ENCODE measurements around the gene UBE2G2. TPM values are rescaled to one million over a fixed set of nuclear protein-coding genes. Genes with fewer than 3 reads are reported as not detected.

Gene UBE2G2
- polyA plus RNA-seq (2013, experiment 1 of 2), result 73.0 TPM
- 72.2 TPM for polyA plus RNA-seq (2013, experiment 2 of 2)

GRCh38 chr21:44801468-44802395 lies at the start of gene UBE2G2:
UBE2G2 (minus strand) TSS chr21:44801820; CDS start chr21:44801748, 72 bp downstream.
- no peak within 1 kb of the TSS for H2BK120ac ChIP-seq (ENCODE audit: low read depth, low read length)
- peak within 1 kb of the TSS; percentile 61 for H2BK5ac ChIP-seq (ENCODE audit: low read length)
- peaks cover 4% of the 10 kb centered on the region for H3K4me1 ChIP-seq (ENCODE audit: control insufficient read depth, low read depth, low read length)
- no CpG with 5 or more reads among the region's 97 CpGs for WGBS (ENCODE audit: extremely low coverage, insufficient coverage, low lambda C conversion rate)
- H3K27me3 ChIP-seq (ENCODE audit: insufficient read depth, low read length, poor library complexity), result no peaks in the 10 kb centered on the region
- peak within 1 kb of the TSS; percentile 71 for H3K18ac ChIP-seq (ENCODE audit: low read length)
- peak within 1 kb of the TSS; percentile 63 for H3K4me2 ChIP-seq (ENCODE audit: low read length)
- H3K36me3 ChIP-seq (ENCODE audit: control insufficient read depth, insufficient read depth, low read length), result no peaks in the 10 kb centered on the region
- peak within 1 kb of the TSS; percentile 66 for H3K4ac ChIP-seq (ENCODE audit: low read depth, low read length)
- peak within 1 kb of the TSS; percentile 64 for H3K27ac ChIP-seq (ENCODE audit: low read depth, low read length)
- no peak within 1 kb of the TSS for H3K23ac ChIP-seq (ENCODE audit: low read length)
- no peak within 1 kb of the TSS for H2AK5ac ChIP-seq (ENCODE audit: low read length)
- H3K9ac ChIP-seq (ENCODE audit: low read length), result peak within 1 kb of the TSS; percentile 93
- peak within 1 kb of the TSS; percentile 86 for H3K4me3 ChIP-seq (ENCODE audit: low read length)
- peak within 1 kb of the TSS; percentile 96 for H3K56ac ChIP-seq (ENCODE audit: low read length)
- peak; percentile 85 for DNase-seq
- no peak within 1 kb of the TSS for H2BK15ac ChIP-seq (replicated peaks; ENCODE audit: low read depth)
- H3K79me1 ChIP-seq (ENCODE audit: low read length), result peaks cover 15% of the 10 kb centered on the region
- H4K8ac ChIP-seq (ENCODE audit: low read depth, low read length), result peak within 1 kb of the TSS; percentile 83
- H4K5ac ChIP-seq (ENCODE audit: low read length), result no peak within 1 kb of the TSS
- peaks cover 41% of the 10 kb centered on the region for H3K79me2 ChIP-seq (ENCODE audit: control insufficient read depth, insufficient read depth, low read length)

GRCh38 chr21:44850905-44851657 lies 49.5 kb upstream of the UBE2G2 start:
- Histone ChIP-seq H2AK5ac (ENCODE audit: low read length) (no peak overlapping the region), H3K79me2 (ENCODE audit: control insufficient read depth, insufficient read depth, low read length) (peaks cover 5% of the 10 kb centered on the region), H3K79me1 (ENCODE audit: low read length) (peaks cover 10% of the 10 kb centered on the region), H2BK15ac (replicated peaks; ENCODE audit: low read depth) (no peak overlapping the region), H3K27me3 (ENCODE audit: insufficient read depth, low read length, poor library complexity) (no peaks in the 10 kb centered on the region), H4K5ac (ENCODE audit: low read length) (no peak overlapping the region), H3K36me3 (ENCODE audit: control insufficient read depth, insufficient read depth, low read length) (peaks cover 21% of the 10 kb centered on the region), H4K8ac (ENCODE audit: low read depth, low read length) (no peak overlapping the region), H2BK5ac (ENCODE audit: low read length) (no peak overlapping the region), H3K56ac (ENCODE audit: low read length) (no peak overlapping the region), H3K4me3 (ENCODE audit: low read length) (no peak overlapping the region), H3K23ac (ENCODE audit: low read length) (no peak overlapping the region), H3K4ac (ENCODE audit: low read depth, low read length) (no peak overlapping the region), H3K27ac (ENCODE audit: low read depth, low read length) (no peak overlapping the region), H2BK120ac (ENCODE audit: low read depth, low read length) (no peak overlapping the region), H3K18ac (ENCODE audit: low read length) (no peak overlapping the region), H3K9ac (ENCODE audit: low read length) (no peak overlapping the region), H3K4me2 (ENCODE audit: low read length) (no peak overlapping the region), H3K4me1 (ENCODE audit: control insufficient read depth, low read depth, low read length) (no peaks in the 10 kb centered on the region)
- WGBS (ENCODE audit: extremely low coverage, insufficient coverage, low lambda C conversion rate), result no CpG with 5 or more reads among the region's 26 CpGs
- no peak for DNase-seq

GRCh38 chr21:44850208-44850800 lies 48.7 kb upstream of the UBE2G2 start:
- no peaks in the 10 kb centered on the region for H3K4me1 ChIP-seq (ENCODE audit: control insufficient read depth, low read depth, low read length)
- H3K79me1 ChIP-seq (ENCODE audit: low read length), result peaks cover 9% of the 10 kb centered on the region
- H3K4me2 ChIP-seq (ENCODE audit: low read length), result no peak overlapping the region
- H3K18ac ChIP-seq (ENCODE audit: low read length), result no peak overlapping the region
- no peaks in the 10 kb centered on the region for H3K27me3 ChIP-seq (ENCODE audit: insufficient read depth, low read length, poor library complexity)
- H3K4me3 ChIP-seq (ENCODE audit: low read length), result no peak overlapping the region
- H4K5ac ChIP-seq (ENCODE audit: low read length), result no peak overlapping the region
- H3K4ac ChIP-seq (ENCODE audit: low read depth, low read length), result no peak overlapping the region
- H3K23ac ChIP-seq (ENCODE audit: low read length), result no peak overlapping the region
- H2BK5ac ChIP-seq (ENCODE audit: low read length), result no peak overlapping the region
- WGBS (ENCODE audit: extremely low coverage, insufficient coverage, low lambda C conversion rate), result no CpG with 5 or more reads among the region's 20 CpGs
- no peak overlapping the region for H4K8ac ChIP-seq (ENCODE audit: low read depth, low read length)
- H3K56ac ChIP-seq (ENCODE audit: low read length), result no peak overlapping the region
- H3K36me3 ChIP-seq (ENCODE audit: control insufficient read depth, insufficient read depth, low read length), result peaks cover 14% of the 10 kb centered on the region
- DNase-seq, result no peak
- H3K9ac ChIP-seq (ENCODE audit: low read length), result no peak overlapping the region
- H3K27ac ChIP-seq (ENCODE audit: low read depth, low read length), result no peak overlapping the region
- H2BK120ac ChIP-seq (ENCODE audit: low read depth, low read length), result no peak overlapping the region
- no peak overlapping the region for H2AK5ac ChIP-seq (ENCODE audit: low read length)
- H3K79me2 ChIP-seq (ENCODE audit: control insufficient read depth, insufficient read depth, low read length), result peaks cover 5% of the 10 kb centered on the region
- H2BK15ac ChIP-seq (replicated peaks; ENCODE audit: low read depth), result no peak overlapping the region

GRCh38 chr21:44849616-44850130 lies 48.1 kb upstream of the UBE2G2 start:
- Histone ChIP-seq H3K79me2 (ENCODE audit: control insufficient read depth, insufficient read depth, low read length) (peaks cover 5% of the 10 kb centered on the region), H3K4me1 (ENCODE audit: control insufficient read depth, low read depth, low read length) (no peaks in the 10 kb centered on the region), H3K23ac (ENCODE audit: low read length) (no peak overlapping the region), H3K18ac (ENCODE audit: low read length) (no peak overlapping the region), H3K27me3 (ENCODE audit: insufficient read depth, low read length, poor library complexity) (no peaks in the 10 kb centered on the region), H3K27ac (ENCODE audit: low read depth, low read length) (no peak overlapping the region), H4K8ac (ENCODE audit: low read depth, low read length) (no peak overlapping the region), H3K4me2 (ENCODE audit: low read length) (no peak overlapping the region), H3K9ac (ENCODE audit: low read length) (no peak overlapping the region), H3K36me3 (ENCODE audit: control insufficient read depth, insufficient read depth, low read length) (peaks cover 9% of the 10 kb centered on the region), H2BK120ac (ENCODE audit: low read depth, low read length) (no peak overlapping the region), H3K4ac (ENCODE audit: low read depth, low read length) (no peak overlapping the region), H3K56ac (ENCODE audit: low read length) (no peak overlapping the region), H2AK5ac (ENCODE audit: low read length) (no peak overlapping the region), H4K5ac (ENCODE audit: low read length) (no peak overlapping the region), H2BK15ac (replicated peaks; ENCODE audit: low read depth) (no peak overlapping the region), H3K4me3 (ENCODE audit: low read length) (no peak overlapping the region), H3K79me1 (ENCODE audit: low read length) (peaks cover 9% of the 10 kb centered on the region), H2BK5ac (ENCODE audit: low read length) (no peak overlapping the region)
- no CpG with 5 or more reads among the region's 12 CpGs for WGBS (ENCODE audit: extremely low coverage, insufficient coverage, low lambda C conversion rate)
- DNase-seq, result no peak

GRCh38 chr21:44848821-44849521 lies 47.4 kb upstream of the UBE2G2 start:
- Histone ChIP-seq H3K79me2 (ENCODE audit: control insufficient read depth, insufficient read depth, low read length) (peaks cover 5% of the 10 kb centered on the region), H3K36me3 (ENCODE audit: control insufficient read depth, insufficient read depth, low read length) (peaks cover 8% of the 10 kb centered on the region), H3K23ac (ENCODE audit: low read length) (no peak overlapping the region), H3K27me3 (ENCODE audit: insufficient read depth, low read length, poor library complexity) (no peaks in the 10 kb centered on the region), H3K4me3 (ENCODE audit: low read length) (no peak overlapping the region), H3K9ac (ENCODE audit: low read length) (no peak overlapping the region), H2BK15ac (replicated peaks; ENCODE audit: low read depth) (no peak overlapping the region), H2BK120ac (ENCODE audit: low read depth, low read length) (no peak overlapping the region), H2BK5ac (ENCODE audit: low read length) (no peak overlapping the region), H3K4me1 (ENCODE audit: control insufficient read depth, low read depth, low read length) (no peaks in the 10 kb centered on the region), H3K4me2 (ENCODE audit: low read length) (no peak overlapping the region), H3K18ac (ENCODE audit: low read length) (no peak overlapping the region), H3K56ac (ENCODE audit: low read length) (no peak overlapping the region), H4K5ac (ENCODE audit: low read length) (no peak overlapping the region), H3K27ac (ENCODE audit: low read depth, low read length) (no peak overlapping the region), H3K4ac (ENCODE audit: low read depth, low read length) (no peak overlapping the region), H3K79me1 (ENCODE audit: low read length) (peaks cover 7% of the 10 kb centered on the region), H2AK5ac (ENCODE audit: low read length) (no peak overlapping the region), H4K8ac (ENCODE audit: low read depth, low read length) (no peak overlapping the region)
- no CpG with 5 or more reads among the region's 36 CpGs for WGBS (ENCODE audit: extremely low coverage, insufficient coverage, low lambda C conversion rate)
- DNase-seq, result no peak
